GM19395 (cell line): Measurements from ENCODE around the gene FAM9B.

ENCODE experiments used
- ATAC-seq: cut with Tn5 transposase; IDR thresholded peaks from one replicate; pipeline ENCODE4 v1.9.1; 2021; ENCODE audit warnings: mild to moderate bottlenecking, moderate library complexity; ENCODE audit not compliant: unreplicated experiment

FAM9B gene

GRCh38 chrX:8981723-8982122, 52.2 kb downstream of the FAM9B start:
- ATAC-seq = no peak

- no peak for ATAC-seq
Measured at GRCh38 chrX:8980756-8981155, 53.2 kb downstream of the FAM9B start.
